Measurements from ENCODE around the gene DTX4.

DNA sequence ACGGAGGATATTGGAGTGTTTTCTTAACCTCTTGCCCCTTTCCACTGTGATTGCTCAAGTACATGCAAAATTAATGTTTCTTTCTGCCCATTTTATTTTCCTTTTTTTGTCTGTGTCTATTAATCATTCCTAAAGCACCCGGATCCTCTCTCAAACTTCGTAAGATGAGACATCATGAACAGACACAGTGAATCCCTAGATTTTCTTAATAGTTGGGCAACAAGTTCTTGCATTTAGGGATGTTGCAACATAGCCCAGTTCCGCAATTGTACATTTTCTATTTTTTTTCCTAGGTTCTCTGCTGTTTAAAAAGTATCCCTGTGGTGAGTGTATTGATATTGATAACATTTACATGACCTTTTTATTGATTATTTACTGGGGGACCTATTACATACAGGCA is 26.4 kb upstream of the DTX4 start:
- TF ChIP-seq, protein P1, sequence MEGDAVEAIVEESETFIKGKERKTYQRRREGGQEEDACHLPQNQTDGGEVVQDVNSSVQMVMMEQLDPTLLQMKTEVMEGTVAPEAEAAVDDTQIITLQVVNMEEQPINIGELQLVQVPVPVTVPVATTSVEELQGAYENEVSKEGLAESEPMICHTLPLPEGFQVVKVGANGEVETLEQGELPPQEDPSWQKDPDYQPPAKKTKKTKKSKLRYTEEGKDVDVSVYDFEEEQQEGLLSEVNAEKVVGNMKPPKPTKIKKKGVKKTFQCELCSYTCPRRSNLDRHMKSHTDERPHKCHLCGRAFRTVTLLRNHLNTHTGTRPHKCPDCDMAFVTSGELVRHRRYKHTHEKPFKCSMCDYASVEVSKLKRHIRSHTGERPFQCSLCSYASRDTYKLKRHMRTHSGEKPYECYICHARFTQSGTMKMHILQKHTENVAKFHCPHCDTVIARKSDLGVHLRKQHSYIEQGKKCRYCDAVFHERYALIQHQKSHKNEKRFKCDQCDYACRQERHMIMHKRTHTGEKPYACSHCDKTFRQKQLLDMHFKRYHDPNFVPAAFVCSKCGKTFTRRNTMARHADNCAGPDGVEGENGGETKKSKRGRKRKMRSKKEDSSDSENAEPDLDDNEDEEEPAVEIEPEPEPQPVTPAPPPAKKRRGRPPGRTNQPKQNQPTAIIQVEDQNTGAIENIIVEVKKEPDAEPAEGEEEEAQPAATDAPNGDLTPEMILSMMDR (IDR thresholded peaks at IDR 0.05; ENCODE audit: borderline replicate concordance, extremely low read depth, low read length, poor library complexity, severe bottlenecking) = no peak
- TF ChIP-seq EZH2 (IDR thresholded peaks at IDR 0.05; ENCODE audit: borderline replicate concordance, low read depth, low read length, severe bottlenecking) = no peak
